Bronchial epithelial cell (primary cell): ENCODE measurements around the gene FSTL4. TPM values are rescaled to one million over a fixed set of nuclear protein-coding genes. Genes with fewer than 3 reads are reported as not detected.
A peak's percentile ranks its signal among the peaks of the same experiment; 100 is the strongest.

Experiments
- DNase-seq: peaks from one replicate; pipeline ENCODE4 v3.0.0-alpha.2; 2010; ENCODE audit warnings: low read depth
- FAIRE-seq: peaks from 2 replicates; lab custom pipeline; 2011; peaks lifted over from hg19 to GRCh38; lab: Jason Lieb, UNC
- H3K27me3 ChIP-seq: 2 replicates; pipeline ENCODE4 v1.5.1; 2011; ENCODE audit warnings: low read length; ENCODE audit not compliant: control insufficient read depth, insufficient read depth
- H3K36me3 ChIP-seq: 2 replicates; pipeline ENCODE4 v1.5.1; 2011; ENCODE audit warnings: low read length; ENCODE audit not compliant: control insufficient read depth, insufficient read depth
- H3K4me3 ChIP-seq: 2 replicates; pipeline ENCODE4 v1.5.1; 2011; ENCODE audit warnings: mild to moderate bottlenecking, low read depth, low read length, control low read depth
- total RNA-seq: library from RNA; depleted of rRNA; stranded (reverse); fragments of >200 nt; gene quantifications from 2 replicates; pipeline ENCODE4 v1.2.1, GENCODE V29; 2014
- TF ChIP-seq, protein P1 (sequence below): IDR thresholded peaks from 2 replicates; pipeline ENCODE4 v1.5.1; 2011; ENCODE audit warnings: mild to moderate bottlenecking, moderate library complexity, low read length, control low read depth, inconsistent platforms; ENCODE audit not compliant: insufficient read depth, severe bottlenecking

FSTL4 gene
- total RNA-seq, 1 donor from 2014 or later: not detected

DNA sequence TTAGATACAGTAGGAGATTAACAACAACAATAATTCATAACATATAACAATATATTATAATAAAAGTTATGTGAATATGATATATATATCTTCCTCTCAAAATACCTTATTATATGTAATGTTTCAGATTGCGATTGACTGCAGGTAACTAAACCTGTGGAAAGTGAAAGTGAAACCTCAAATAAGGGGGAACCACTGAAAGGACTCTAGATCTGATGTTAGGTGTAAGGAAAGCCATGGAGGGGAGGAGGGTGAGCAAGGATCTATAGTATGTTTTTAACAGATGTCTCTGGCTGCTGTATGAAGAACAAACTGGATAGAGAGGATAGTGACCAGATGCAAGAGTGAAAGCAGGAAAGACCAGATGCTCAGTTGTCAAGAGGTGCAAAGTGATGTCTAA, 5.8 kb upstream of the FSTL4 start:
- TF ChIP-seq, protein P1, sequence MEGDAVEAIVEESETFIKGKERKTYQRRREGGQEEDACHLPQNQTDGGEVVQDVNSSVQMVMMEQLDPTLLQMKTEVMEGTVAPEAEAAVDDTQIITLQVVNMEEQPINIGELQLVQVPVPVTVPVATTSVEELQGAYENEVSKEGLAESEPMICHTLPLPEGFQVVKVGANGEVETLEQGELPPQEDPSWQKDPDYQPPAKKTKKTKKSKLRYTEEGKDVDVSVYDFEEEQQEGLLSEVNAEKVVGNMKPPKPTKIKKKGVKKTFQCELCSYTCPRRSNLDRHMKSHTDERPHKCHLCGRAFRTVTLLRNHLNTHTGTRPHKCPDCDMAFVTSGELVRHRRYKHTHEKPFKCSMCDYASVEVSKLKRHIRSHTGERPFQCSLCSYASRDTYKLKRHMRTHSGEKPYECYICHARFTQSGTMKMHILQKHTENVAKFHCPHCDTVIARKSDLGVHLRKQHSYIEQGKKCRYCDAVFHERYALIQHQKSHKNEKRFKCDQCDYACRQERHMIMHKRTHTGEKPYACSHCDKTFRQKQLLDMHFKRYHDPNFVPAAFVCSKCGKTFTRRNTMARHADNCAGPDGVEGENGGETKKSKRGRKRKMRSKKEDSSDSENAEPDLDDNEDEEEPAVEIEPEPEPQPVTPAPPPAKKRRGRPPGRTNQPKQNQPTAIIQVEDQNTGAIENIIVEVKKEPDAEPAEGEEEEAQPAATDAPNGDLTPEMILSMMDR: no peak
- DNase-seq (no peak), FAIRE-seq (no peak)
- Histone ChIP-seq H3K27me3 (peaks cover 6% of the 10 kb centered on the region), H3K36me3 (no peaks in the 10 kb centered on the region), H3K4me3 (no peak overlapping the region)

DNA sequence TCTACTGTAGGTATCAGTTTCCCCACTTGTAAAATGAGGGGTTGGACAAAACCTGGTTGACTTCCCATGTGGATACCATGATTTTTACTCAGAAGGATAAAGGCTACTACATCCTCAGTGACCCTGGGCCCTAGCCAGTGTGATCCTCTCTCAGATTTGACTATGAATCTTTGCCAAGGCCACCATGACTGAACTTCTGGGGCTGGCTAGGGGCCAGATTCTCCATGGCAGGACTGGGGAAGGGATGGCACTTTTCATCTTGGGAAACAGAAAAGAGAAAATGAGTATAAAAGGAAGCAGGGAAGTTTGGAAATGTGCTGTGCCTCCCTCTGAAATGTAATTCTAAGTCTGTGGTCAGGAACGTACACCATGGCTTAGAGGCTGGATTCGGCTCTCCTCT, 1.4 kb upstream of the FSTL4 start:
- Histone ChIP-seq H3K4me3 (no peak overlapping the region), H3K36me3 (no peaks in the 10 kb centered on the region), H3K27me3 (peaks cover 28% of the 10 kb centered on the region)
- DNase-seq: no peak
- FAIRE-seq: no peak
- TF ChIP-seq, protein P1: no peak

DNA sequence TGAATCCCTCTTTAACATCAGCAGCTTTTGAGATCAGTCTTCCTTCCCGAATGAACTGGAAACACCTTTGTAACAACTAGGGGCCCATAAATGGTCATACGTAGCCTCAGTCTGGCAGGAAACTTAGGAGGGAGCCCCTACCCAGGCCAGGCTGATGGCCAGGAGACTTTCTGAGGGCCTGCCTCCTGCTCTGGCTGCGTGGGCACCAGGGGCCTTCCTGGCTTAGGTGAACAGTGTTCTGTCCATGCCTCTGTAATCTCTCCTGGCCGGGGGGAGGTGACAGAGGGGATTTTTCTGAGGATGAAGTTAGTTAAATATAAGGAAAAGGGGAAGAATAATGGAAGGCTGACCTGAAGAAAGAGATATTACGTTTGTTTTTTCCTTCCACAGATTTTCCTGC, 843 bp upstream of the FSTL4 start:
- TF ChIP-seq, protein P1: no peak
- FAIRE-seq: no peak
- DNase-seq: no peak
- Histone ChIP-seq H3K36me3 (no peaks in the 10 kb centered on the region), H3K27me3 (peaks cover 28% of the 10 kb centered on the region), H3K4me3 (no peak overlapping the region)

DNA sequence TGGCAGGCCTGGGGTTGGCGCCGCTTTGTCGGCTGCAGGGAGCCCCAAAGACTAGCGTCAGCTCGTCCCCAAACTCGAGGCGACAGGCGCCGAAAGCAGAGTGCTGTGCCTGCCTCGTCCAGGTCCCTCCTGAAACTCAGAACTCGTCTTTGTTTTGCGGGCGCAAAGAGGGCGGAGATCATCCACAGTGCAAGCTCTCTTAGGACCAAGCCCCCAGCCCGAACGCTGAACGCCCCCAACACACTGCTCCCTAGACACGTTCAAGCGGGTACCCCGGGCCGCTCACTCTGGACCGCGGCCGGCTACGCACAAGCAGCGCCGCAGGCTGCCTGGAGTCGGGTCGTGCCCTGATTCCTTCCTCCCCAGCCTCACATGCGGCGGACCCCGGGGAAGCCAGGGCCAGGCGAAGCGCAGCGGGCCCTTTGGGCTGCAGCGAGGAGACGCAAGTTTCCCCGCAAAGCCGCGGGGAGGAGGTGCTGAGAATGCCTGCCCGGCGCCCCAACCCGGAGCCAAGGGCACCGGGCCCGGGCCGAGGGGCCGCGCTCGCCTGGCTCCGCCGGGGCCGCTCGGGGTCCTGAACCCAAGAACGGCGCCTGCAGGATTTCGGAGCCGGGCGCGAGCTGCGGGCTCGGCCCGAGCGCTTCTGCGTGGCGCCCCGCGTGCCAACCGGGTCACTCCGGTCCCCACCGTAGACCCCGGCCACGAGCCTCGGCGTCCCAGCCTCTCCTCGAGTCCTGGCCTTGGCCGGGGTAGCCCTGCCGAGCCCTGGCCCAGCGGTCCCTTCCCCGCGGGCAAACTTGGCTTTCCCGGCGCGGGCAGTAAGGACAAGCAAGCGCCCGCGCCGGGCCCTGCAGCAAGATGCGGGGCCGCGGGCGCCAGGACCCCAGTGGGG, 738 bp downstream of the FSTL4 start:
- TF ChIP-seq, protein P1: no peak
- H3K4me3 ChIP-seq: peak overlapping the region; percentile 12
- FAIRE-seq: no peak
- no peaks in the 10 kb centered on the region for H3K36me3 ChIP-seq
- peaks cover 28% of the 10 kb centered on the region for H3K27me3 ChIP-seq
- no peak for DNase-seq

DNA sequence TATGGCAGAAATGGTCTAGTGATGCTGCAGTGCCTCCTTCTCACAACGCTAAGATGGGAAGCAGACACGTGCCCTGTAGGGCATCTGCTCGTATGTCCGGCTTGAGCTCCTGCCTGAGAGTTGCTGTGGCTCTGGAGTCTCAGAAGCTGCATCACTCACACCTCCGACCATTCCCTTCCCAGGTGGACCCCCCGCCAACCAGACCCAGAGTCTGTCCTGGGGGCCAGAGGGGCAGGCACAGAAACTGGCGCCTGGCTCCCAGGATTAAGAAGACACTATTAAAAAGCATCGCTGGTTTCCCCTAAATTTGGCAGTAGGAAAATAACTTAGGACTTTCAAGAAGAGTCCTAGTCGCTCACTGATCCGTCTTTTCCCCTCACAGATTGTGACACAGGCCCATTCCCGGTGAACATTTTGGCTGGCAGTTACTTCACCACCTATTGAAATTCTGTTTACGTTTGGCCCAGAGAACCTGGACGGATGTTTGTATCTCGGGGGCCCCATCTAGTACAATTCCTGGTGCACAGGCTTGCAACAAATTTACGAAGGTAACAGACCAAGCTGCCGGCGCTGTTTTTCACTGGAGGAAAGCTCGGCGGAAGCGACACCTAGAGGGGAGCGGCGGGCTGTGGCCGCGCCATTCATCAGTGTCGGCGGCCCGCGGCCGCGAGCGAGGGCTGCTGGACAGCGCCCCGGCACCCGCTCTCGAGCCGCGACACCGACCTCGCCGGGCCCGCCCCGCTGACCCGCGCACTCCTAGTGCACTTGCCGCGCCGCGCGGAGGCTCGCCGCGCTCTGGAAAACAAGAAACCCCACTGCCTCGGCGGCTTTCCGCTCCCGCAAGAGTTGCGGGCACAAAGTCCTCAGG, 1.6 kb downstream of the FSTL4 start:
- Histone ChIP-seq H3K27me3 (peaks cover 28% of the 10 kb centered on the region), H3K4me3 (peak overlapping the region; percentile 7), H3K36me3 (no peaks in the 10 kb centered on the region)
- TF ChIP-seq, protein P1: peak; percentile 80
- FAIRE-seq: no peak
- peak; percentile 40 for DNase-seq
